HUES64 (cell line): Measurements from ENCODE around the gene CELSR1.

ENCODE experiments used
- H3K27ac ChIP-seq: 2 replicates; pipeline ENCODE4 v1.7.0; 2013; ENCODE audit warnings: low read depth, low read length, inconsistent platforms
- H3K27me3 ChIP-seq: 2 replicates; pipeline ENCODE4 v1.6.1; 2013; ENCODE audit warnings: mild to moderate bottlenecking, low read length; ENCODE audit not compliant: insufficient read depth
- H3K36me3 ChIP-seq: 2 replicates; pipeline ENCODE4 v1.6.1; 2013; ENCODE audit warnings: mild to moderate bottlenecking, low read length; ENCODE audit not compliant: insufficient read depth
- H3K4me1 ChIP-seq: 2 replicates; pipeline ENCODE4 v1.6.1; 2013; ENCODE audit warnings: mild to moderate bottlenecking, low read length, moderate library complexity; ENCODE audit not compliant: insufficient read depth
- H3K4me3 ChIP-seq: 2 replicates; pipeline ENCODE4 v1.5.1; 2013; ENCODE audit warnings: mild to moderate bottlenecking, low read length, moderate library complexity
- H3K9ac ChIP-seq: 2 replicates; pipeline ENCODE4 v1.6.1; 2013; ENCODE audit warnings: mild to moderate bottlenecking, low read depth, low read length
- H3K9me3 ChIP-seq: 2 replicates; pipeline ENCODE4 v1.6.1; 2013; ENCODE audit warnings: low read depth, low read length; ENCODE audit not compliant: insufficient read depth
- WGBS: fragments of 150-250, 120-280 bp; methylation state at CpG from one replicate; pipeline ENCODE4 v1.1.7; 2013; ENCODE audit warnings: missing lambda C conversion rate; 5-methylcytosine and 5-hydroxymethylcytosine counted together

Gene CELSR1

GRCh38 chr22:46513908-46514550, 23.4 kb downstream of the CELSR1 start:
- Histone ChIP-seq H3K9me3 (no peaks in the 10 kb centered on the region), H3K9ac (no peak overlapping the region), H3K27ac (no peak overlapping the region), H3K36me3 (no peaks in the 10 kb centered on the region), H3K4me3 (no peak overlapping the region), H3K27me3 (no peaks in the 10 kb centered on the region), H3K4me1 (peaks cover 23% of the 10 kb centered on the region; the same call in 1 of the 2 replicates)
- 90% methylated on average over 16 of the region's 16 CpGs for WGBS

GRCh38 chr22:46512683-46513082, 24.7 kb downstream of the CELSR1 start:
- WGBS, result 92% methylated on average over 11 of the region's 11 CpGs
- Histone ChIP-seq H3K27me3 (no peaks in the 10 kb centered on the region), H3K4me1 (peaks cover 33% of the 10 kb centered on the region)

GRCh38 chr22:46512039-46512370, 25.4 kb downstream of the CELSR1 start:
- Histone ChIP-seq H3K9me3 (no peaks in the 10 kb centered on the region), H3K36me3 (no peaks in the 10 kb centered on the region), H3K27me3 (no peaks in the 10 kb centered on the region), H3K9ac (no peak overlapping the region), H3K4me1 (peaks cover 37% of the 10 kb centered on the region), H3K27ac (no peak overlapping the region), H3K4me3 (no peak overlapping the region)
- WGBS, result 82% methylated on average over 11 of the region's 11 CpGs

More at GRCh38 chr22:46512683-46513082, 24.7 kb downstream of the CELSR1 start:
- H3K36me3 ChIP-seq, result no peaks in the 10 kb centered on the region
- no peak overlapping the region for H3K4me3 ChIP-seq
- no peak overlapping the region for H3K27ac ChIP-seq
- H3K9me3 ChIP-seq, result no peaks in the 10 kb centered on the region
- no peak overlapping the region for H3K9ac ChIP-seq

- Histone ChIP-seq H3K9me3 (no peaks in the 10 kb centered on the region), H3K27ac (no peak overlapping the region), H3K36me3 (no peaks in the 10 kb centered on the region), H3K27me3 (no peaks in the 10 kb centered on the region), H3K4me3 (no peak overlapping the region), H3K4me1 (peaks cover 37% of the 10 kb centered on the region), H3K9ac (no peak overlapping the region)
- WGBS, result 94% methylated on average over 20 of the region's 20 CpGs
These were observed 26.0 kb downstream of the CELSR1 start for GRCh38 chr22:46511151-46512038.

GRCh38 chr22:46509416-46510089, 27.9 kb downstream of the CELSR1 start:
- Histone ChIP-seq H3K36me3 (no peaks in the 10 kb centered on the region), H3K9me3 (no peaks in the 10 kb centered on the region), H3K27ac (peak overlapping the region; percentile 38), H3K27me3 (no peaks in the 10 kb centered on the region), H3K9ac (peak overlapping the region; percentile 14; the same call in 1 of the 2 replicates), H3K4me1 (peaks cover 25% of the 10 kb centered on the region), H3K4me3 (no peak overlapping the region)
- WGBS, result 88% methylated on average over 16 of the region's 16 CpGs

- Histone ChIP-seq H3K36me3 (no peaks in the 10 kb centered on the region), H3K27me3 (no peaks in the 10 kb centered on the region), H3K4me1 (peaks cover 20% of the 10 kb centered on the region), H3K4me3 (no peak overlapping the region), H3K27ac (peak overlapping the region; percentile 57; the same call in 1 of the 2 replicates), H3K9ac (no peak overlapping the region), H3K9me3 (no peaks in the 10 kb centered on the region)
- 60% methylated on average over 16 of the region's 20 CpGs for WGBS
These were observed 28.9 kb downstream of the CELSR1 start for GRCh38 chr22:46508491-46508999.

- 61% methylated on average over 30 of the region's 34 CpGs for WGBS
- peak overlapping the region; percentile 8; the same call in 1 of the 2 replicates for H3K9ac ChIP-seq
- H3K27ac ChIP-seq, result no peak overlapping the region
- no peaks in the 10 kb centered on the region for H3K36me3 ChIP-seq
- no peaks in the 10 kb centered on the region for H3K27me3 ChIP-seq
- H3K4me3 ChIP-seq, result no peak overlapping the region
- H3K4me1 ChIP-seq, result peaks cover 28% of the 10 kb centered on the region
- no peaks in the 10 kb centered on the region for H3K9me3 ChIP-seq
These were observed 29.7 kb downstream of the CELSR1 start for GRCh38 chr22:46507451-46508425.

- Histone ChIP-seq H3K9me3 (no peaks in the 10 kb centered on the region), H3K4me3 (no peak overlapping the region), H3K27me3 (no peaks in the 10 kb centered on the region), H3K36me3 (no peaks in the 10 kb centered on the region), H3K9ac (no peak overlapping the region), H3K27ac (no peak overlapping the region), H3K4me1 (peaks cover 41% of the 10 kb centered on the region)
- 94% methylated on average over 4 of the region's 4 CpGs for WGBS
These were observed 32.8 kb downstream of the CELSR1 start for GRCh38 chr22:46504584-46504983.

GRCh38 chr22:46502440-46503175, 34.8 kb downstream of the CELSR1 start:
- no peaks in the 10 kb centered on the region for H3K36me3 ChIP-seq
- H3K27me3 ChIP-seq, result no peaks in the 10 kb centered on the region
- no peak overlapping the region for H3K9ac ChIP-seq
- no peak overlapping the region for H3K4me3 ChIP-seq
- H3K27ac ChIP-seq, result no peak overlapping the region
- WGBS, result 67% methylated on average over 17 of the region's 17 CpGs
- H3K9me3 ChIP-seq, result no peaks in the 10 kb centered on the region
- H3K4me1 ChIP-seq, result peaks cover 33% of the 10 kb centered on the region

- peaks cover 30% of the 10 kb centered on the region; the same call in 1 of the 2 replicates for H3K4me1 ChIP-seq
- H3K27me3 ChIP-seq, result no peaks in the 10 kb centered on the region
- no peaks in the 10 kb centered on the region for H3K36me3 ChIP-seq
- no peak overlapping the region for H3K9ac ChIP-seq
- no peaks in the 10 kb centered on the region for H3K9me3 ChIP-seq
- no peak overlapping the region for H3K27ac ChIP-seq
- H3K4me3 ChIP-seq, result no peak overlapping the region
- WGBS, result 90% methylated on average over 3 of the region's 3 CpGs
These were observed 35.7 kb downstream of the CELSR1 start for GRCh38 chr22:46501701-46502100.
